Measurements from ENCODE around the gene SIX3. TPM values are rescaled to one million over a fixed set of nuclear protein-coding genes. Genes with fewer than 3 reads are reported as not detected.

Gene SIX3
- polyA plus RNA-seq, 4 donors, result not detected

DNA sequence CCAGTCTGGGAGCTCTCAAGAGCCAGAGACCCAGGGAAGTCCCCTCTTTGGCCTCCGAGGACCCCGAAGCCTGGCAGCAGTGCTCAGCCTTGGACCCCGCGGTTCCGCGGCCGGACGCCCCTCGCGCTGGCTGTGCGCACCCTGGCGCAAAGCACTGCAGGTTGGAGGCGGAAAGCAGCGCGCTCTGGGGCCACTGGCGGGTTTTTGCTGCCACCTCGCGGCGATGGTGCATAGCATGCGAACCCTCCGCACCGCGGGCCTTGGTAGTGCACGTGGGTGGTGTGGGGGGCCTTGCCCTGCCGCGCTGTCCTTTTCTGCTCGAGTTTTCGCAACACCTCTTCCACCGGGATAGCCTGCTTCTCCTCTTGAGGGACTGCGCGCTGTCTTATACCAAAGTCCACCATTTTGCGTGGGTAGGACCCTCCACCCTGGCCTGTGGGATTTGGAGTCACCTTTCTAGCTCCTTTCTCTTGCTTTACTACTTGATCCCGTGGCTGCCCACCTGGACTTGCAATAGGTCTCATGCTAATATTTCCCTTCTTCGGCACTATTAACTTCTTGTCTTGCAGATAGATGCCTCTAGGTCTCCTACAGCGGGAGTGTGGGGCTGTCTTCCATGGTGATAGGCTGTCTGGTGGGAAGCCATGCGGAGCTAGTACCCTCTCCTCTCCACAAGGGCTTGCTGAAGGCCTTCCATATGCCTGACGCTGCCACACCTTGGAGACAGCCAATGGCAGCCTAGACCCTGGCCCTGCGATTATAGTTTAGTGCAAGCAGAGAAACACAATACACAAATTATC, 14.3 kb downstream of the SIX3 start:
- Histone ChIP-seq H3K27me3 (ENCODE audit: control insufficient read depth in 3 of 3, insufficient read depth in 3 of 3, low read length in 3 of 3) (peaks cover 17 to 82% (median 38%) of the 10 kb centered on the region in 3 donors), H3K9me3 (ENCODE audit: control insufficient read depth in 2 of 2, insufficient read depth in 1 of 2, low read depth in 1 of 2, low read length in 1 of 2) (no peaks in the 10 kb centered on the region), H3K27ac (ENCODE audit: low read depth in 1 of 3, low read length in 2 of 3) (no peak overlapping the region), H3K36me3 (ENCODE audit: control insufficient read depth in 3 of 3, insufficient read depth in 2 of 3, low read depth in 1 of 3, low read length in 3 of 3) (no peaks in the 10 kb centered on the region), H3K4me1 (ENCODE audit: control insufficient read depth in 3 of 3, insufficient read depth in 2 of 3, low read depth in 1 of 3, low read length in 2 of 3) (peaks cover 0 to 24% (median 0%) of the 10 kb centered on the region in 3 donors), H3K4me3 (ENCODE audit: low read depth in 1 of 3, low read length in 3 of 3) (peak overlapping the region in 1 of 3 donors; percentile 13)
- no peak for FAIRE-seq
- 9 to 10% (median 9%) methylated on average over 33 to 38 of the region's 38 CpGs for WGBS, 3 donors
- peak; percentile 52 to 78 for DNase-seq

DNA sequence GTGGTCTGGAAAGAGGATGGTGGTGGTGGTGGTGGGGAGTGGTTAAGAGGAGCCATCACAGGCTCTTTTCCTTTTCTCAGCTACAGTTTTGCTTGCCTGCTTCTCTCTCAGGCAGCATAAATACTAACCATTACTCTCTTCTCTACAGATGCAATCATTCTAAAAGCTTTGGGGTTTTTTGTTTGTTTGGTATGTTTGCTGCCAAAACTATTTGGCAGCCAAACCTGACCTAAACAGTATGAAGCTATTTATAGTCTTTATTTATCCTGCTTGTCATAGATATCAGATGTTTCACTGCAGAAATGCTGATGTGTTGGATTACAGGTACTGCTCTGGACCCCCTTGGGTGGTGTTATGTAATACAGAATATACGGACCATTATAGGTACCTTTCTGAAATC, 15.3 kb downstream of the SIX3 start:
- WGBS, 3 donors, result 61 to 83% (median 65%) methylated on average over 1 of the region's 1 CpG
- FAIRE-seq (no peak), DNase-seq (no peak)
- Histone ChIP-seq H3K36me3 (ENCODE audit: control insufficient read depth in 3 of 3, insufficient read depth in 2 of 3, low read depth in 1 of 3, low read length in 3 of 3) (no peaks in the 10 kb centered on the region), H3K4me3 (ENCODE audit: low read depth in 1 of 3, low read length in 3 of 3) (no peak overlapping the region), H3K9me3 (ENCODE audit: control insufficient read depth in 2 of 2, insufficient read depth in 1 of 2, low read depth in 1 of 2, low read length in 1 of 2) (no peaks in the 10 kb centered on the region), H3K4me1 (ENCODE audit: control insufficient read depth in 3 of 3, insufficient read depth in 2 of 3, low read depth in 1 of 3, low read length in 2 of 3) (peaks cover 0 to 22% (median 0%) of the 10 kb centered on the region in 3 donors), H3K27me3 (ENCODE audit: control insufficient read depth in 3 of 3, insufficient read depth in 3 of 3, low read length in 3 of 3) (peaks cover 17 to 81% (median 29%) of the 10 kb centered on the region in 3 donors), H3K27ac (ENCODE audit: low read depth in 1 of 3, low read length in 2 of 3) (no peak overlapping the region)

DNA sequence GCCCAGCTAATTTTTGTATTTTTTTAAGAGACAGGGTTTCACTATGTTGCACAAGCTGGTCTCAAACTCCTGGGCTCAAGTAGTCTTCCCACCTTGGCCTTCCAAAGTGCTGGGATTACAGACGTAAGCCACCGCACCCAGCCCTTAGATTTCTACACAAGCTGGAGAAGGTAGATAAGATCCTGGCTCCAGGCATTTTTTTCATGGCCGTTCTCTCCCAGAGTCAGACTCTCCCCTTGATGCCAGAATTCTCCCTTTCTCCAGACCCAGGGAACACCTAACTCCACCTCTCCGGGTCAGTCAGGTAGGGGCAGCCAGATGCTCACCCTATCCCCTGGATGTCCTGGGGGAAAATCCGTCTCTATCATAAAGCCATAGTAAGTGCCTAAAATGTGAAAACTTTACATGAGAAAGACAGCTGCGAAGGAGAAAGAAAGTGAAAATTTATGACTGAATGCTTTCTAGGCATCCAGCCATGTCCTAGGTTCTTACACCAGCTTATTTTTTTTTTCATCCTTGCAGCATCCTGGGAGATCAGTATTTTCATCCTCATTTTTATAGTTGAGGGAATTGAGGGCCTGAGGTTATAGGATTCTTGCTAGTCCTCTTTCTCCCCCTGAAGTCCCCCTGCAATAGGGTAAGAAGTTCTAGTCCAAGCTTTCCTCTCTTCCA, 16.3 kb downstream of the SIX3 start:
- peaks cover 10 to 79% (median 25%) of the 10 kb centered on the region in 3 donors for H3K27me3 ChIP-seq (ENCODE audit: control insufficient read depth in 3 of 3, insufficient read depth in 3 of 3, low read length in 3 of 3)
- FAIRE-seq (no peak), DNase-seq (no peak)

DNA sequence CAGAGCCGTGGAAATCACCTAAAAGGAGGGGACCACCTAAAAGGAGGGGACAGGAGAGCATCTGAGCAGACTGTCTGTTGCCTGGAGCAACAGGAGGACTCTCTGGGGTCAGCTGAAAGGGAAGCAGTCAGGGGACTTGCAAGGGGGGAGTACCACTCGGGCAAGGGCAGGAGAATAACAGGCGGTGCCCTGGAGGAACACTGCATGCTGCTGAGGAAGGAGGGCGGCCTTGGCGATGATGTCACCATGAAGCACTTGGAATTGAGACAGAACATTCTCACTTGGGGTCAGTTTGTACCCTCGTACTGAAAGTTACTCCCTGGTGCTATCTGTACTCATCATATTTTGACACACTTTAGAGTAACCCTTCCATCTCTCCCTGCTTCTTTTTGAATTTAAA, 18.4 kb downstream of the SIX3 start:
- WGBS, 3 donors, result 71 to 73% (median 72%) methylated on average over 6 of the region's 6 CpGs
- H3K27me3 ChIP-seq (ENCODE audit: control insufficient read depth in 3 of 3, insufficient read depth in 3 of 3, low read length in 3 of 3), result peaks cover 3 to 67% (median 11%) of the 10 kb centered on the region in 3 donors
- H3K27ac ChIP-seq (ENCODE audit: low read depth in 1 of 3, low read length in 2 of 3), result no peak overlapping the region
- DNase-seq (no peak), FAIRE-seq (no peak)
- no peaks in the 10 kb centered on the region for H3K9me3 ChIP-seq (ENCODE audit: control insufficient read depth in 2 of 2, insufficient read depth in 1 of 2, low read depth in 1 of 2, low read length in 1 of 2)
- no peak overlapping the region for H3K4me3 ChIP-seq (ENCODE audit: low read depth in 1 of 3, low read length in 3 of 3)
- peaks cover 0 to 9% (median 0%) of the 10 kb centered on the region in 3 donors for H3K4me1 ChIP-seq (ENCODE audit: control insufficient read depth in 3 of 3, insufficient read depth in 2 of 3, low read depth in 1 of 3, low read length in 2 of 3)
- H3K36me3 ChIP-seq (ENCODE audit: control insufficient read depth in 3 of 3, insufficient read depth in 2 of 3, low read depth in 1 of 3, low read length in 3 of 3), result no peaks in the 10 kb centered on the region

More for the DNA sequence above, 16.3 kb downstream of the SIX3 start:
- 48 to 74% (median 48%) methylated on average over 6 of the region's 6 CpGs for WGBS, 3 donors
- Histone ChIP-seq H3K9me3 (ENCODE audit: control insufficient read depth in 2 of 2, insufficient read depth in 1 of 2, low read depth in 1 of 2, low read length in 1 of 2) (no peaks in the 10 kb centered on the region), H3K27ac (ENCODE audit: low read depth in 1 of 3, low read length in 2 of 3) (no peak overlapping the region), H3K4me1 (ENCODE audit: control insufficient read depth in 3 of 3, insufficient read depth in 2 of 3, low read depth in 1 of 3, low read length in 2 of 3) (peaks cover 0 to 13% (median 0%) of the 10 kb centered on the region in 3 donors), H3K36me3 (ENCODE audit: control insufficient read depth in 3 of 3, insufficient read depth in 2 of 3, low read depth in 1 of 3, low read length in 3 of 3) (no peaks in the 10 kb centered on the region), H3K4me3 (ENCODE audit: low read depth in 1 of 3, low read length in 3 of 3) (no peak overlapping the region)

DNA sequence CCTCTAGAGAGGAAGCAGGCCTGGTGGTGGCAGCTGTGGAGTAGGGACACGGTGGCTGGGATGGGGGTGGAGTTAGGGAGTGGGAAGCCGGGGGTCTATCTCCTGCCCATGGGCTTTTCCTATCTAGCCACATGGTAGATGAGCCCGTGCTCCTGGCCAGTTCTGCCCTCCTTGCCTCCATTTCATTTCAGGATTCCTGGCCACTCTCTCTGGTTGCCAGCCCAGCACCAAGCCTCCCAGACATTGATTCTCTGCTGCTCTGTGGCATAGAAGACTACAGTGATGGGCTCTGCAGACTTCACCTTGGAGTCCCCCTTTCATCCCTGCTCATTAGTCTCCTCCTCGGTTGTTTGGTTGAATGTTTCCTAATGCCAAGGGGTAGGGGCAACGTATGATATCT, 19.4 kb downstream of the SIX3 start:
- WGBS, 3 donors, result 58 to 82% (median 74%) methylated on average over 5 of the region's 5 CpGs
- DNase-seq, result no peak
- H3K9me3 ChIP-seq (ENCODE audit: control insufficient read depth in 2 of 2, insufficient read depth in 1 of 2, low read depth in 1 of 2, low read length in 1 of 2), result no peaks in the 10 kb centered on the region
- FAIRE-seq, result no peak
- H3K4me3 ChIP-seq (ENCODE audit: low read depth in 1 of 3, low read length in 3 of 3), result no peak overlapping the region
- H3K36me3 ChIP-seq (ENCODE audit: control insufficient read depth in 3 of 3, insufficient read depth in 2 of 3, low read depth in 1 of 3, low read length in 3 of 3), result no peaks in the 10 kb centered on the region
- peaks cover 0 to 65% (median 12%) of the 10 kb centered on the region in 3 donors for H3K27me3 ChIP-seq (ENCODE audit: control insufficient read depth in 3 of 3, insufficient read depth in 3 of 3, low read length in 3 of 3)
- no peak overlapping the region for H3K27ac ChIP-seq (ENCODE audit: low read depth in 1 of 3, low read length in 2 of 3)
- H3K4me1 ChIP-seq (ENCODE audit: control insufficient read depth in 3 of 3, insufficient read depth in 2 of 3, low read depth in 1 of 3, low read length in 2 of 3), result peaks cover 0 to 1% (median 0%) of the 10 kb centered on the region in 3 donors

DNA sequence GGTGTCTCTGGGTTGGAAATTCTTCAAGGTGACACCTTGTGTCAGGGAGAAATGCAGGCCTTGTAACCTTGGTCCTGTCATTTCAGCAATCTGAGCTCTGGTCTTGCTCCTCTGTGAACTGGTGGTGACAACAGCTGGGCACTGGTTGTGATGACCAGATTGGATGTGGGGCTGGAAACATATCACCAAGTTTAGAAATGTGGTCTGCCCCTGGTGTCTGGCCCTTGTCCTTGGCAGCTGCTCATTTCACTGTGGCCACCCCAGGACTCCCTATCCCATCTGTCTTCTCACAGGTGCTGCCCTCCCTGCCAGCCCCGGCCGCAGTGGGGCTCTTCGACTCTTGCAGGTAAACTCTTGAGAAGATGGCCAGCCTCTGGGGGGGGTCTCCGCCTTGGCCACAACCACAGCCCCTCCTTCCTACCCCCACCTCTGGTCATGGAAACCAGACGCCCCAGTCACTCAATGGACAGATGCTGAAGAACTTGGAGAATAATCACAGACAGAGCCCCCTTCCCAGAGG, 20.7 kb downstream of the SIX3 start:
- Histone ChIP-seq H3K4me1 (ENCODE audit: control insufficient read depth in 3 of 3, insufficient read depth in 2 of 3, low read depth in 1 of 3, low read length in 2 of 3) (no peaks in the 10 kb centered on the region), H3K36me3 (ENCODE audit: control insufficient read depth in 3 of 3, insufficient read depth in 2 of 3, low read depth in 1 of 3, low read length in 3 of 3) (no peaks in the 10 kb centered on the region), H3K27ac (ENCODE audit: low read depth in 1 of 3, low read length in 2 of 3) (no peak overlapping the region), H3K27me3 (ENCODE audit: control insufficient read depth in 3 of 3, insufficient read depth in 3 of 3, low read length in 3 of 3) (peaks cover 0 to 62% (median 8%) of the 10 kb centered on the region in 3 donors), H3K4me3 (ENCODE audit: low read depth in 1 of 3, low read length in 3 of 3) (no peak overlapping the region), H3K9me3 (ENCODE audit: control insufficient read depth in 2 of 2, insufficient read depth in 1 of 2, low read depth in 1 of 2, low read length in 1 of 2) (no peaks in the 10 kb centered on the region)
- DNase-seq, result no peak
- FAIRE-seq, result no peak
- WGBS, 3 donors, result 74 to 88% (median 80%) methylated on average over 5 of the region's 5 CpGs

DNA sequence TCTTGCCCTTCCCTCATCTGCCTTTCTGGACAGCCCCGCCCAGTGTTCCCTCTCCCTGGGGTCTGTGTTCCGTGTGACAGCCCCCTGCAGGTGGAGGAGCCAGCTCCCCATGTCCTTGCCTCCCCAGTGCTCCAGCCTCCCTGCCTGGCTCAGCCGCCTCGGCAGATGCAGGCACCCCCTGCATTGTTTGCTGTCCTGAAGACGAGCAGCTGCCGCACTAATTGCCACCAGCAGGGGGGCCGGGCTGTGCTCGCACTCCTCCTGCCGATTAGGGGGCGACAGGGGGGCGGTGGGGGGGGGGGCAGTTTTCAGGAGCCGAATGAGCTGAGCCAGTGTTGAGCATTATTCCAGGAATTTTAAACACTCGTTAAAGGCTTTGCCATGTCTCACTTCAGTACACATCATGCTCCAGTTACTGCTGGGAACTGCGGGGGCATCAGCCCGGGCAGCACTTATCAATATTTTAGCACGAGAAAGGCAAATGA, 23.3 kb downstream of the SIX3 start:
- H3K4me1 ChIP-seq (ENCODE audit: control insufficient read depth in 3 of 3, insufficient read depth in 2 of 3, low read depth in 1 of 3, low read length in 2 of 3), result no peaks in the 10 kb centered on the region
- no peak for FAIRE-seq
- no peaks in the 10 kb centered on the region for H3K36me3 ChIP-seq (ENCODE audit: control insufficient read depth in 3 of 3, insufficient read depth in 2 of 3, low read depth in 1 of 3, low read length in 3 of 3)
- no peak for DNase-seq
- H3K4me3 ChIP-seq (ENCODE audit: low read depth in 1 of 3, low read length in 3 of 3), result no peak overlapping the region
- H3K27me3 ChIP-seq (ENCODE audit: control insufficient read depth in 3 of 3, insufficient read depth in 3 of 3, low read length in 3 of 3), result peaks cover 0 to 54% (median 8%) of the 10 kb centered on the region in 3 donors
- WGBS, 3 donors, result 13 to 23% (median 21%) methylated on average over 15 to 16 of the region's 16 CpGs
- H3K9me3 ChIP-seq (ENCODE audit: control insufficient read depth in 2 of 2, insufficient read depth in 1 of 2, low read depth in 1 of 2, low read length in 1 of 2), result no peaks in the 10 kb centered on the region
- H3K27ac ChIP-seq (ENCODE audit: low read depth in 1 of 3, low read length in 2 of 3), result no peak overlapping the region

DNA sequence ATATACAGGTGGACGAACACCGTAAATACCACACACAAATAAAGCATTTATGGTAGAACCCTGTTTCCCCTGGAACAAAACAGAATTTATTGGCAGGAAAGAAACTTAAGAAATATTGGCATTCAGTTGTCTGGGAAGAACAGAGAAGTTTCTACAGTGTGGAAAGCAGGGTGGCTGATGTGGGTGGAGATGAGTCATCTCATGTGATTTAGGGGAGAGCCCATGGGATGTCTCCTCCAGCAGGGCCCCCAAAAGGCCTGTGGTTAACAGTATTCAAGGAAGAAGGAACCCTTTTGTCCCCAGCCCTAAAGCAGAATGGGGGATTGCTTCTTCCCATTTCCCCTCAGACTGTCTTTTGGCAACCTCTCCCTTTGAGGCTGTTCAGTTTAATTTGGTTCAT, 24.2 kb downstream of the SIX3 start:
- Histone ChIP-seq H3K27ac (ENCODE audit: low read depth in 1 of 3, low read length in 2 of 3) (no peak overlapping the region), H3K36me3 (ENCODE audit: control insufficient read depth in 3 of 3, insufficient read depth in 2 of 3, low read depth in 1 of 3, low read length in 3 of 3) (no peaks in the 10 kb centered on the region), H3K27me3 (ENCODE audit: control insufficient read depth in 3 of 3, insufficient read depth in 3 of 3, low read length in 3 of 3) (peaks cover 0 to 50% (median 8%) of the 10 kb centered on the region in 3 donors), H3K4me3 (ENCODE audit: low read depth in 1 of 3, low read length in 3 of 3) (no peak overlapping the region), H3K9me3 (ENCODE audit: control insufficient read depth in 2 of 2, insufficient read depth in 1 of 2, low read depth in 1 of 2, low read length in 1 of 2) (no peaks in the 10 kb centered on the region), H3K4me1 (ENCODE audit: control insufficient read depth in 3 of 3, insufficient read depth in 2 of 3, low read depth in 1 of 3, low read length in 2 of 3) (no peaks in the 10 kb centered on the region)
- no peak for FAIRE-seq
- 85 to 92% (median 92%) methylated on average over 2 of the region's 2 CpGs for WGBS, 3 donors
- no peak for DNase-seq
